ENCODE data around the gene COA5.

GRCh38 chr2:98578231-98578630 is 30.1 kb downstream of the COA5 start:
- TF ChIP-seq CTCF (IDR thresholded peaks at IDR 0.05) (no peak), ZFX (IDR thresholded peaks at IDR 0.05; ENCODE audit: borderline replicate concordance) (no peak)

Data from 22Rv1 (cell line).